Mesendoderm (in vitro differentiated cells): ENCODE results near the gene FGF12.

ENCODE experiments used
- DNase-seq: peaks from one replicate; pipeline ENCODE4 v3.0.0; 2013
- H2AK5ac ChIP-seq: 2 replicates; pipeline ENCODE4 v1.6.1; 2013; ENCODE audit warnings: low read length, inconsistent platforms
- H2BK120ac ChIP-seq: 2 replicates; pipeline ENCODE4 v1.6.1; 2013; ENCODE audit warnings: low read depth, mild to moderate bottlenecking, low read length, moderate library complexity, mixed read lengths
- H2BK15ac ChIP-seq: replicated peaks from 2 replicates; pipeline ENCODE4 v1.6.1; 2013; ENCODE audit warnings: low read depth, mild to moderate bottlenecking, moderate library complexity
- H2BK5ac ChIP-seq: 2 replicates; pipeline ENCODE4 v1.6.1; 2013; ENCODE audit warnings: low read length, inconsistent platforms
- H3K18ac ChIP-seq: 2 replicates; pipeline ENCODE4 v1.6.1; 2013; ENCODE audit warnings: mild to moderate bottlenecking, low read length, mixed read lengths
- H3K23ac ChIP-seq: one replicate; pipeline ENCODE4 v1.6.1; 2013; ENCODE audit warnings: low read length
- H3K27ac ChIP-seq: 2 replicates; pipeline ENCODE4 v1.5.1; 2013; ENCODE audit warnings: low read depth, mild to moderate bottlenecking, inconsistent platforms, low read length, moderate library complexity
- H3K27me3 ChIP-seq: 2 replicates; pipeline ENCODE4 v1.6.1; 2013; ENCODE audit warnings: low read length, control low read depth, mild to moderate bottlenecking, inconsistent platforms; ENCODE audit not compliant: insufficient read depth, poor library complexity
- H3K36me3 ChIP-seq: 2 replicates; pipeline ENCODE4 v1.6.1; 2013; ENCODE audit warnings: low read length, inconsistent platforms; ENCODE audit not compliant: control insufficient read depth, insufficient read depth
- H3K4ac ChIP-seq: one replicate; pipeline ENCODE4 v1.6.1; 2013; ENCODE audit warnings: low read depth, mild to moderate bottlenecking, low read length, moderate library complexity
- H3K4me1 ChIP-seq: 2 replicates; pipeline ENCODE4 v1.6.1; 2013; ENCODE audit warnings: low read depth, low read length, inconsistent platforms; ENCODE audit not compliant: control insufficient read depth
- H3K4me2 ChIP-seq: 2 replicates; pipeline ENCODE4 v1.6.1; 2013; ENCODE audit warnings: low read length
- H3K4me3 ChIP-seq: 2 replicates; pipeline ENCODE4 v1.5.1; 2013; ENCODE audit warnings: mild to moderate bottlenecking, low read length
- H3K56ac ChIP-seq: one replicate; pipeline ENCODE4 v1.6.1; 2013; ENCODE audit warnings: low read length
- H3K79me1 ChIP-seq: 2 replicates; pipeline ENCODE4 v1.6.1; 2013; ENCODE audit warnings: low read length, inconsistent platforms
- H3K79me2 ChIP-seq: 2 replicates; pipeline ENCODE4 v1.6.1; 2013; ENCODE audit warnings: mild to moderate bottlenecking, low read length; ENCODE audit not compliant: control insufficient read depth, insufficient read depth
- H3K9ac ChIP-seq: 2 replicates; pipeline ENCODE4 v1.6.1; 2013; ENCODE audit warnings: low read length, inconsistent platforms
- H4K5ac ChIP-seq: one replicate; pipeline ENCODE4 v1.6.1; 2013; ENCODE audit warnings: low read length
- H4K8ac ChIP-seq: one replicate; pipeline ENCODE4 v1.6.1; 2013; ENCODE audit warnings: low read depth, mild to moderate bottlenecking, control low read depth, low read length, moderate library complexity
- WGBS: extraction: QIAGEN DNeasy Blood & Tissue Kit; methylation state at CpG from one replicate; pipeline ENCODE4 v1.1.7; 2013; ENCODE audit warnings: low lambda C conversion rate, missing lambda C conversion rate; ENCODE audit not compliant: insufficient coverage; ENCODE audit errors: extremely low coverage; 5-methylcytosine and 5-hydroxymethylcytosine counted together

Gene FGF12

DNA sequence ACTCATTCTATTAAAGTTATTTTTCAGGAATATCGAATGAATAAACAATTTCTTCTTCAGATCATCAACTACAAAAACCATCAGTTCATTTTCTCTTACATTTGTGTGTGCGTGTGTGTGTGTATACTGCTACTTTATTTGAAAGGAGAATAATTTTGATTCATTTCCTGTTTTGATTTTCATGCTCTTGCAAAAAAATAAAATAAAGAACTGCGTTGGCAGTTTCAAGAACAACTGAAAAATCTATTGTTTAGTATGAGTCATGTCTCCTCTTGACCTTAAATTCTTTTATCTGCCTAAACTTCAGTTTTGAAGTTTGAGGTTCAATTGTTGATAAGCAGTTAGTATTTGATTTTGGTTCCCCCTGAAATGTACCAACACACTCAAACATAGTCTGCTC, 540.8 kb downstream of the FGF12 start:
- Histone ChIP-seq H2BK120ac (no peak overlapping the region), H3K79me1 (no peaks in the 10 kb centered on the region), H3K4me1 (no peaks in the 10 kb centered on the region), H3K27ac (no peak overlapping the region), H2BK15ac (no peak overlapping the region), H3K56ac (no peak overlapping the region), H3K23ac (no peak overlapping the region), H3K79me2 (no peaks in the 10 kb centered on the region), H3K27me3 (no peaks in the 10 kb centered on the region), H2BK5ac (no peak overlapping the region), H3K4me3 (no peak overlapping the region), H3K4me2 (no peak overlapping the region), H3K18ac (no peak overlapping the region), H3K4ac (no peak overlapping the region), H2AK5ac (no peak overlapping the region), H4K5ac (no peak overlapping the region), H4K8ac (no peak overlapping the region), H3K9ac (no peak overlapping the region), H3K36me3 (no peaks in the 10 kb centered on the region)
- no peak for DNase-seq
- WGBS, result no CpG with 5 or more reads among the region's 3 CpGs

DNA sequence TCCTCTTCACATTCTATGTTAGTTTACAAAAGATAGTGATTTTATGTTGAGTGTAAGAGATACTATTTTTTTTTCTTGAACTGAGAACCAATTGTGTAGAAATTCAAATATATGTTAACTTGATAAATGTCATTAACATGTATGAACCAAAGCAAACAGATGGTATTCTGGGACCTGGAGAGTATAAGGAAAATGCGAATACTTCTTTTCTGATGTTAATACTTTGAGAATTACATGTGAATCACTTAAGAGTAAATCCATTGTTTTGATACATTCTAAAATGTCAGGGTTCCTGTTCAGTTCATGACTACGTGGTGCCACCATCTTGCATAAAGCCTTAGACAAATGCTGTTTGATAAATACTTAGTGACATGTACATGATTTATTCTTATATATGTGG, 541.3 kb downstream of the FGF12 start:
- no peak overlapping the region for H2BK5ac ChIP-seq
- WGBS, result no CpG with 5 or more reads among the region's 2 CpGs
- H4K5ac ChIP-seq, result no peak overlapping the region
- no peak overlapping the region for H3K18ac ChIP-seq
- DNase-seq, result no peak
- no peaks in the 10 kb centered on the region for H3K79me2 ChIP-seq
- H3K4me1 ChIP-seq, result no peaks in the 10 kb centered on the region
- no peak overlapping the region for H3K56ac ChIP-seq
- H3K4me3 ChIP-seq, result no peak overlapping the region
- no peak overlapping the region for H4K8ac ChIP-seq
- H3K79me1 ChIP-seq, result no peaks in the 10 kb centered on the region
- no peak overlapping the region for H3K27ac ChIP-seq
- H2BK120ac ChIP-seq, result no peak overlapping the region
- H3K9ac ChIP-seq, result no peak overlapping the region
- no peak overlapping the region for H3K23ac ChIP-seq
- H3K36me3 ChIP-seq, result no peaks in the 10 kb centered on the region
- no peaks in the 10 kb centered on the region for H3K27me3 ChIP-seq
- no peak overlapping the region for H2AK5ac ChIP-seq
- no peak overlapping the region for H2BK15ac ChIP-seq
- no peak overlapping the region for H3K4me2 ChIP-seq
- no peak overlapping the region for H3K4ac ChIP-seq

GRCh38 chr3:192183109-192183508, 544.2 kb downstream of the FGF12 start:
- no CpG with 5 or more reads among the region's 3 CpGs for WGBS
- H3K18ac ChIP-seq, result no peak overlapping the region
- H3K36me3 ChIP-seq, result no peaks in the 10 kb centered on the region

GRCh38 chr3:192181151-192181550, 546.2 kb downstream of the FGF12 start:
- Histone ChIP-seq H3K23ac (no peak overlapping the region), H4K5ac (no peak overlapping the region), H3K4me1 (no peaks in the 10 kb centered on the region), H3K4me3 (no peak overlapping the region), H3K27me3 (no peaks in the 10 kb centered on the region), H3K4me2 (no peak overlapping the region), H2AK5ac (no peak overlapping the region), H2BK5ac (no peak overlapping the region), H3K79me1 (no peaks in the 10 kb centered on the region), H3K27ac (no peak overlapping the region), H3K56ac (no peak overlapping the region), H4K8ac (no peak overlapping the region), H2BK120ac (no peak overlapping the region), H2BK15ac (no peak overlapping the region), H3K79me2 (no peaks in the 10 kb centered on the region), H3K4ac (no peak overlapping the region), H3K18ac (no peak overlapping the region), H3K36me3 (no peaks in the 10 kb centered on the region), H3K9ac (no peak overlapping the region)
- DNase-seq, result no peak
- no CpG with 5 or more reads among the region's 4 CpGs for WGBS

More at GRCh38 chr3:192183109-192183508, 544.2 kb downstream of the FGF12 start:
- no peak for DNase-seq
- no peaks in the 10 kb centered on the region for H3K79me2 ChIP-seq
- no peak overlapping the region for H2BK15ac ChIP-seq
- H3K9ac ChIP-seq, result no peak overlapping the region
- no peak overlapping the region for H3K23ac ChIP-seq
- no peak overlapping the region for H2BK120ac ChIP-seq
- no peak overlapping the region for H4K8ac ChIP-seq
- no peak overlapping the region for H2AK5ac ChIP-seq
- no peak overlapping the region for H2BK5ac ChIP-seq
- H4K5ac ChIP-seq, result no peak overlapping the region
- no peak overlapping the region for H3K4me2 ChIP-seq
- no peaks in the 10 kb centered on the region for H3K27me3 ChIP-seq
- no peak overlapping the region for H3K27ac ChIP-seq
- no peak overlapping the region for H3K4ac ChIP-seq
- H3K79me1 ChIP-seq, result no peaks in the 10 kb centered on the region
- no peak overlapping the region for H3K56ac ChIP-seq
- H3K4me1 ChIP-seq, result no peaks in the 10 kb centered on the region
- H3K4me3 ChIP-seq, result no peak overlapping the region

- no peak overlapping the region for H2BK5ac ChIP-seq
- no peaks in the 10 kb centered on the region for H3K79me2 ChIP-seq
- H3K4me3 ChIP-seq, result no peak overlapping the region
- no peak for DNase-seq
- H3K23ac ChIP-seq, result no peak overlapping the region
- no peak overlapping the region for H2AK5ac ChIP-seq
- H3K4ac ChIP-seq, result no peak overlapping the region
- no peak overlapping the region for H3K27ac ChIP-seq
- no peak overlapping the region for H2BK15ac ChIP-seq
- H3K18ac ChIP-seq, result no peak overlapping the region
- H3K36me3 ChIP-seq, result no peaks in the 10 kb centered on the region
- no peaks in the 10 kb centered on the region for H3K27me3 ChIP-seq
- no peak overlapping the region for H3K4me2 ChIP-seq
- no peak overlapping the region for H4K8ac ChIP-seq
- no peak overlapping the region for H3K56ac ChIP-seq
- H3K9ac ChIP-seq, result no peak overlapping the region
- no peaks in the 10 kb centered on the region for H3K4me1 ChIP-seq
- H2BK120ac ChIP-seq, result no peak overlapping the region
- H4K5ac ChIP-seq, result no peak overlapping the region
- no CpG with 5 or more reads among the region's 3 CpGs for WGBS
- no peaks in the 10 kb centered on the region for H3K79me1 ChIP-seq
Measured at GRCh38 chr3:192177383-192177782, 550.0 kb downstream of the FGF12 start.

DNA sequence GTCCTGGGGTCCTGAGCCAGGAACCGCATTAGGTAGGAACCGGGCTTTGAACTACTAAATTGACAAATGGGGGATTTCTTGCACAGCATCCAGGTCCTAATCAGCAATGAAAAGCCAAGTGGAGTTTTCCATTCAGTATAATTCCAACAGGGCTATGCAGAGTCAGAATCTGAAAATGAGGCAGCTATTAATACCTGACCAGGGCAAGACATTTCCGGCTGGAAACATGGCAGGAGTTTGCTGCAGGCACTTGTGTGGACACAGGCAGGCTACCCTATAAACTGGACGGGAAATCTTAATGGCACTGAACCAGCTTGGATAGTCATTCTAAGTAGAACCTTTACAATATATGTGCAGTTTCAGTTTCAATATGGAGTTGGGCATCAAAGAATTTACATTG, 553.1 kb downstream of the FGF12 start:
- DNase-seq, result no peak
- no CpG with 5 or more reads among the region's 4 CpGs for WGBS

More for the DNA sequence above, 553.1 kb downstream of the FGF12 start:
- Histone ChIP-seq H3K27ac (no peak overlapping the region), H3K4me3 (no peak overlapping the region), H3K79me2 (no peaks in the 10 kb centered on the region), H3K4me2 (no peak overlapping the region), H4K5ac (no peak overlapping the region), H2BK5ac (no peak overlapping the region), H3K27me3 (no peaks in the 10 kb centered on the region), H2BK15ac (no peak overlapping the region), H3K18ac (no peak overlapping the region), H2BK120ac (no peak overlapping the region), H3K79me1 (no peaks in the 10 kb centered on the region), H2AK5ac (no peak overlapping the region), H3K23ac (no peak overlapping the region), H3K4me1 (no peaks in the 10 kb centered on the region), H3K36me3 (no peaks in the 10 kb centered on the region), H3K9ac (no peak overlapping the region), H3K4ac (no peak overlapping the region), H4K8ac (no peak overlapping the region), H3K56ac (no peak overlapping the region)
